Mesenchymal stem cell (in vitro differentiated cells and primary cell): ENCODE data around the gene EFEMP1.
"Not testable (repeated sequence)": the region's sequence is repeated elsewhere in the genome, so short reads cannot be mapped to it uniquely, and the experiment has no call there.

ENCODE experiments used
- DNase-seq: peaks from one replicate; pipeline ENCODE4 v3.0.0-alpha.2; 2013
- H2AFZ ChIP-seq: one replicate; pipeline ENCODE4 v1.6.1; 2013; ENCODE audit warnings: low read depth, mild to moderate bottlenecking, control low read depth, inconsistent platforms, low read length, moderate library complexity
- H2AK5ac ChIP-seq: 2 replicates; pipeline ENCODE4 v1.6.1; 2013; ENCODE audit warnings: low read length, moderate library complexity, mild to moderate bottlenecking, inconsistent platforms; ENCODE audit not compliant: severe bottlenecking
- H2BK120ac ChIP-seq: one replicate; pipeline ENCODE4 v1.6.1; 2013; ENCODE audit warnings: low read depth, mild to moderate bottlenecking, inconsistent platforms, low read length, moderate library complexity
- H2BK12ac ChIP-seq, 2 experiments: one replicate each; pipeline ENCODE4 v1.6.1; 2013; ENCODE audit warnings: inconsistent platforms in 2 of 2, low read length in 2 of 2, mild to moderate bottlenecking in 2 of 2, moderate library complexity in 2 of 2, control low read depth in 1 of 2
- H2BK15ac ChIP-seq: one replicate; pipeline ENCODE4 v1.6.1; 2013; ENCODE audit warnings: mild to moderate bottlenecking, low read depth, inconsistent platforms; ENCODE audit not compliant: poor library complexity, severe bottlenecking
- H2BK5ac ChIP-seq: 2 replicates; pipeline ENCODE4 v1.6.1; 2013; ENCODE audit warnings: low read depth, mild to moderate bottlenecking, low read length, control low read depth, inconsistent platforms; ENCODE audit not compliant: poor library complexity, severe bottlenecking
- H3K14ac ChIP-seq, 2 experiments: one replicate each; pipeline ENCODE4 v1.6.1; 2013; ENCODE audit warnings: inconsistent platforms in 2 of 2, low read length in 2 of 2, control low read depth in 1 of 2, mild to moderate bottlenecking in 1 of 2, moderate library complexity in 1 of 2
- H3K18ac ChIP-seq, 2 experiments: one replicate each; pipeline ENCODE4 v1.6.1; 2013; ENCODE audit warnings: inconsistent platforms in 2 of 2, low read length in 2 of 2, control low read depth in 1 of 2, low read depth in 1 of 2, mild to moderate bottlenecking in 1 of 2
- H3K23ac ChIP-seq, 2 experiments: one replicate each; pipeline ENCODE4 v1.6.1; 2013; ENCODE audit warnings: inconsistent platforms in 2 of 2, low read length in 2 of 2, mild to moderate bottlenecking in 2 of 2, moderate library complexity in 2 of 2, control low read depth in 1 of 2
- H3K27ac ChIP-seq: 2 replicates; pipeline ENCODE4 v1.5.1; 2013; ENCODE audit warnings: mild to moderate bottlenecking, moderate library complexity, low read length, control low read depth, inconsistent platforms; ENCODE audit not compliant: poor library complexity, severe bottlenecking
- H3K27me3 ChIP-seq, 2 experiments: 2 replicates each; pipeline versions ENCODE4 v1.6.1 to v1.7.0; 2013; ENCODE audit warnings: low read length in 2 of 2, mild to moderate bottlenecking in 2 of 2, moderate library complexity in 2 of 2, control low read depth in 1 of 2, inconsistent platforms in 1 of 2; ENCODE audit not compliant: control insufficient read depth in 1 of 2, insufficient read depth in 1 of 2
- H3K36me3 ChIP-seq, 2 experiments: 2 replicates each; pipeline versions ENCODE4 v1.6.1 to v1.7.0; 2013; ENCODE audit warnings: low read length in 2 of 2, control low read depth in 1 of 2, inconsistent platforms in 1 of 2, low read depth in 1 of 2, mild to moderate bottlenecking in 1 of 2; ENCODE audit not compliant: insufficient read depth in 2 of 2, control insufficient read depth in 1 of 2
- H3K4ac ChIP-seq, 2 experiments: one replicate each; pipeline ENCODE4 v1.6.1; 2013; ENCODE audit warnings: inconsistent platforms in 2 of 2, low read length in 2 of 2, mild to moderate bottlenecking in 2 of 2, moderate library complexity in 2 of 2, control low read depth in 1 of 2, low read depth in 1 of 2
- H3K4me1 ChIP-seq: 2 replicates; pipeline ENCODE4 v1.6.1; 2013; ENCODE audit warnings: low read depth, low read length, control low read depth; ENCODE audit not compliant: control insufficient read depth, insufficient read depth
- H3K4me2 ChIP-seq: 2 replicates; pipeline ENCODE4 v1.6.1; 2013; ENCODE audit warnings: low read length, mild to moderate bottlenecking, inconsistent platforms; ENCODE audit not compliant: poor library complexity, severe bottlenecking
- H3K4me3 ChIP-seq, 2 experiments: 2 replicates each; pipeline versions ENCODE4 v1.5.1 to v1.7.0; 2013; ENCODE audit warnings: low read length in 2 of 2, mild to moderate bottlenecking in 2 of 2, control low read depth in 1 of 2, low read depth in 1 of 2; ENCODE audit not compliant: insufficient read depth in 1 of 2
- H3K79me1 ChIP-seq: replicated peaks from 2 replicates; pipeline ENCODE4 v1.6.1; 2013; ENCODE audit warnings: mild to moderate bottlenecking, control low read depth, low read length, inconsistent platforms; ENCODE audit not compliant: poor library complexity, severe bottlenecking
- H3K9ac ChIP-seq: 2 replicates; pipeline ENCODE4 v1.7.0; 2013; ENCODE audit warnings: mild to moderate bottlenecking, low read length, moderate library complexity
- H3K9me3 ChIP-seq: 2 replicates; pipeline ENCODE4 v1.7.0; 2013; ENCODE audit warnings: mild to moderate bottlenecking, low read length; ENCODE audit not compliant: control insufficient read depth
- H4K8ac ChIP-seq: one replicate; pipeline ENCODE4 v1.6.1; 2013; ENCODE audit warnings: inconsistent platforms, mild to moderate bottlenecking, low read length, moderate library complexity
- H4K91ac ChIP-seq: one replicate; pipeline ENCODE4 v1.6.1; 2013; ENCODE audit warnings: mild to moderate bottlenecking, low read length, inconsistent platforms
- WGBS: methylation state at CpG from one replicate; pipeline ENCODE4 v1.1.7; 2013; ENCODE audit warnings: mixed read lengths; 5-methylcytosine and 5-hydroxymethylcytosine counted together

The EFEMP1 gene

DNA sequence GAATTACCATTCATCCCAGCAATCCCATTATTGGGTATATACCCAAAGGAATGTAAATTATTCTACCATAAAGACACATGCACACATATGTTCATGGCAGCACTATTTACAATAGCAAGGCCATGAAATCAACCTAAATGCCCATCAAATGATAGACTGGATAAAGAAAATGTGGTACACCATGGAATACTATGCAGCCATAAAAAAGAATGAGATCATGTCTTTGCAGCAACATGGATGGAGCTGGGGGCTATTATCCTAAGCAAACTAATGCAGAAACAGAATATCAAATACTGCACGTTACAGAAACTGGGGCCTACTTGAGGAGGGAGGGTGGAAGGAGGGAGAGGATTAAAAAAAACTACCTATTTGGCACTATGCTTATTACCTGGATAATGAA lies 85.5 kb downstream of the EFEMP1 start:
- H3K27me3 ChIP-seq, H3K9ac ChIP-seq, H3K27ac ChIP-seq, H3K36me3 ChIP-seq, H4K91ac ChIP-seq, H3K18ac ChIP-seq, DNase-seq, H2AK5ac ChIP-seq, H3K4me1 ChIP-seq, H3K79me1 ChIP-seq, H2BK120ac ChIP-seq, H2BK12ac ChIP-seq, H3K9me3 ChIP-seq, H3K4me3 ChIP-seq, H3K4me2 ChIP-seq, H3K14ac ChIP-seq, H3K23ac ChIP-seq, H2AFZ ChIP-seq, H2BK15ac ChIP-seq, H4K8ac ChIP-seq, H2BK5ac ChIP-seq, H3K4ac ChIP-seq: not testable (repeated sequence)
- no CpG with 5 or more reads among the region's 1 CpG for WGBS

DNA sequence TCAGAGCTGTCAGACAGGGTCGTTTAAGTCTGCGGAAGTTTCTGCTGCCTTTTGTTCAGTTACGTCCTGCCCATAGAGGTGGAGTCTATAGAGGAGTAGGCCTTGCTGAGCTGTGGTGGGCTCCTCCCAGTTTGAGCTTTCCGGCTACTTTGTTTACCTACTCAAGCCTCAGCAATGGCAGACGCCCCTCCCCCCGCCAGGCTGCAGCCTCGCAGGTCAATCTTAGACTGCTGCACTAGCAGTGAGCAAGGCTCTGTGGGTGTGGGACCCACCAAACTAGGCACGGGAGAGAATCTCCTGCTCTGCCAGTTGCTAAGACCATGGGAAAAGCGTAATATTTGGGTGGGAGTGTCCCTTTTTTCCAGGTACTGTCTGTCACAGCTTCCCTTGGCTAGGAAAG lies 86.5 kb downstream of the EFEMP1 start:
- Histone ChIP-seq H2AFZ (no peak overlapping the region), H3K4me1 (no peaks in the 10 kb centered on the region), H3K4me3 (no peak overlapping the region), H2BK15ac (peak overlapping the region; percentile 13), H4K8ac (no peak overlapping the region), H2BK120ac (no peak overlapping the region), H4K91ac (no peak overlapping the region), H3K79me1 (no peaks in the 10 kb centered on the region), H2BK5ac (no peak overlapping the region), H3K14ac (no peak overlapping the region), H3K9me3 (no peaks in the 10 kb centered on the region), H2AK5ac (no peak overlapping the region), H3K23ac (no peak overlapping the region), H3K36me3 (no peaks in the 10 kb centered on the region), H3K27ac (no peak overlapping the region), H3K4me2 (no peak overlapping the region), H2BK12ac (no peak overlapping the region), H3K4ac (no peak overlapping the region), H3K27me3 (no peaks in the 10 kb centered on the region), H3K9ac (no peak overlapping the region), H3K18ac (peak overlapping the region in 1 of 2 experiments; percentile 39)
- DNase-seq, result no peak
- 76% methylated on average over 9 of the region's 9 CpGs for WGBS

DNA sequence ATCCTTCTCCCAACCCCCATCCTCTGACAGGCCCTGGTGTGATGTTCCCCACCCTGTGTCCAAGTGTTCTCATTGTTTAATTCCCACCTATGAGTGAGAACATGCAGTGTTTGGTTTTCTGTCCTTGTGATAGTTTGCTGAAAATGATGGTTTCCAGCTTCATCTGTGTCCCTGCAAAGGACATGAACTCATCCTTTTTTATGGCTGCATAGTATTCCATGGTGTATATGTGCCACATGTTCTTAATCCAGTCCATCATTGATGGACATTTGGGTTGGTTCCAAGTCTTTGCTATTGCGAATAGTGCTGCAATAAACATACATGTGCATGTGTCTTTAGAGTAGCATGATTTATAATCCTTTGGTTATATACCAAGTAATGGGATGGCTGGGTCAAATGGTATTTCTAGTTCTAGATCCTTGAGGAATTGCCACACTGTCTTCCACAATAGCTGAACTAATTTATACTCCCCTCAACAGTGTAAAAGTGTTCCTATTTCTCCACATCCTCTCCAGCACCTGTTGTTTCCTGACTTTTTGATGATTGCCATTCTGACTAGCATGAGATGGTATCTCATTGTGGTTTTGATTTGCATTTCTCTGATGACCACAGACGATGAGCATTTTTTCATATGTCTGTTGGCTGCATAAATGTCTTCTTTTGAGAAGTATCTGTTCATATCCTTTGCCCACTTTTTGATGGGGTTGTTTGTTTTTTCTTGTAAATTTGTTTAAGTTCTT lies 91.7 kb downstream of the EFEMP1 start:
- not testable (repeated sequence) for H3K9ac ChIP-seq, H3K9me3 ChIP-seq, H2AK5ac ChIP-seq, H4K8ac ChIP-seq, H3K36me3 ChIP-seq, H3K4ac ChIP-seq, H2BK15ac ChIP-seq, H2AFZ ChIP-seq, H3K4me1 ChIP-seq, H3K4me2 ChIP-seq, H3K27me3 ChIP-seq, H3K23ac ChIP-seq, H2BK5ac ChIP-seq, H3K18ac ChIP-seq, H3K4me3 ChIP-seq, H2BK120ac ChIP-seq, H3K79me1 ChIP-seq, H3K14ac ChIP-seq, DNase-seq, H2BK12ac ChIP-seq, H3K27ac ChIP-seq, H4K91ac ChIP-seq
- 62% methylated on average over 2 of the region's 2 CpGs for WGBS

DNA sequence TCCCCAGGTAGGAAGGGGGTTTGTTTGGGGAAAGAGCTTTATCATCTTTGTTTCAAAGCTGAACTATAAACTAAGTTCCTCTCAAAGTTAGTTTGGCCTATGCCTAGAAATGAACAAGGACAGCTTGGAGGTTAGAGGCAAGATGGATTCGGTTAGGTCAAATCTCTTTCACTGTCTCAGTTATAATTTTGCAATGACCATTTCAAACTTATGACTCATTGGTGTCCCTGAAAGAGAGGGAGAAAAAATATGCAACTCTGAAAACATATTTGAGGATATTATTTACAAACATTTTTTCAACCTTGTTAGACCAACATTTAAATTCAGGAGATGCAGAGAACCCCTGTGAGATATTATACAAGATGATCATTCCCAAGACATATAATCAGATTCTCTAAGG lies 95.7 kb downstream of the EFEMP1 start:
- H4K91ac ChIP-seq, result no peak overlapping the region

More for the DNA sequence above, 95.7 kb downstream of the EFEMP1 start:
- Histone ChIP-seq H3K4me3 (no peak overlapping the region), H2BK5ac (no peak overlapping the region), H3K36me3 (no peaks in the 10 kb centered on the region), H3K27ac (no peak overlapping the region), H2BK120ac (no peak overlapping the region), H3K14ac (no peak overlapping the region), H3K18ac (no peak overlapping the region), H2AFZ (no peak overlapping the region), H3K79me1 (no peaks in the 10 kb centered on the region), H2BK12ac (no peak overlapping the region), H3K9me3 (no peaks in the 10 kb centered on the region), H3K27me3 (no peaks in the 10 kb centered on the region), H3K9ac (no peak overlapping the region), H2BK15ac (no peak overlapping the region), H3K23ac (no peak overlapping the region), H3K4me2 (no peak overlapping the region), H4K8ac (no peak overlapping the region), H3K4ac (no peak overlapping the region), H3K4me1 (no peaks in the 10 kb centered on the region), H2AK5ac (no peak overlapping the region)
- 100% methylated on average over 1 of the region's 1 CpG for WGBS
- peak; percentile 24 for DNase-seq
